Lung microvascular endothelial cell (primary cell): ENCODE measurements around the gene CGREF1. TPM values are rescaled to one million over a fixed set of nuclear protein-coding genes. Genes with fewer than 3 reads are reported as not detected.

Source experiments
- DNase-seq, 2 donors: peaks; one replicate each; pipeline versions ENCODE4 v3.0.0 to v3.0.0-alpha.2; 2010; ENCODE audit warnings: low read depth in 2 of 2
- total RNA-seq: library from RNA; depleted of rRNA; stranded (reverse); fragments of >200 nt; gene quantifications from 2 replicates; pipeline ENCODE4 v1.2.1, GENCODE V29; 2014

The CGREF1 gene
- total RNA-seq, 1 donor from 2014 or later: 2.0 TPM

DNA sequence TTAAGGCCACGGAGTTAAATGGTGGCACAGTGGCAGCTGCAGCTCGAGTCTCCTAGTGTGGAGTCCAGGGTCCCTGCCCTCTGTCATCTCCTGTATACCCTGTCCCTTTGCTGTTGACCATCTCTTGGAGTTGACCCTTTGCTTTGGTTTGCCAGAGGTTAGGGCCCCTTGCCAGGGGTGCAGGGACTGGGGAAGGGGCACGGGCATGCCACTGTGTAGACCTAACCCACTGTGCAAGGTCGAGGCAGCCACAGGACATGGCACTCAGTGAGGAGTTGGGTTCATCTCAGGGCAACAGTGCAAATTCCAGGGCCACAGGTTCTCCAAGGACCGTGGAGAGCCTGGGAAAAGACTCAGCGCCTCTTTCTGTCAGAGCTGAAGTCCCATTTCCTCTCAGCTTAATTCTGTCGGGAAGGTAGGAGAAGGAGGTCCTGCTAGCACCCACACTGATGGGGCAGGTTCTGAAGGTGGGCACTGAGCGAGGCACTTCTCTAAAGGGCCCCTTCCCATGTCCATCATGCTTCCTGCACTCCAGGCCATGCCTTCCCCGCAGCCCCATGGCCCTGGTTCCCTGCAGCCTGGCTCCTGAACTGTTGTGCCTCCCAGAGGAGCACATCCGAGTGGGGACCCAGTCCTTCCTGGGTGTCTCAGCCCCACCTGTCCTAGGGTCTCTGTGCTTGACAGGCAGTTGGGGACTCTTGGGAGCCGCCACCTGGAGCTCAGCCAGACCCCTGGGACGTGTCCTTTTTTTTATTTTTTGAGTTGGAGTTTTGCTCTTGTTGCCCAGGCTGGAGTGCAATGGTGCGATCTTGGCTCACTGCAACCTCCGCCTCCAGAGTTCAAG is 29.6 kb downstream of the CGREF1 start:
- no peak for DNase-seq

DNA sequence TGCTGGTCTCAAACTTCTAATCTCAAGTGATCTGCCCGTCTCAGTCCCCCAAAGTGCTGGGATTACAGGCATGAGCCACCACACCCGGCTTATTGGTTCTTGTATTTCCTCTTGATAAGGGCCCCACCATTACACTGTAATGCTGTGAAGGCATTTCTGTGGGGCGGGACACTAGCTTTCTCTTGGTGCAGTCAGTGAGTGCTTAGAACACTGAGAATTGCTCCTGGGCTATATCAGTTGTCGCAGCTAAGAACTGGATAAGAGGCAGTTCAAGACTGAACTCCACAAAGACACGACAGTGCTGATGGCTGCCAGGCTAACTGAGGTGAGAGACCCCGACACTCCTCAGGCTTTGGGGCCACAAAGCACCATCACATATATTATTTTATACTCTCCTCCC is 30.3 kb downstream of the CGREF1 start:
- DNase-seq: no peak

GRCh38 chr2:27087823-27088410 is 31.0 kb downstream of the CGREF1 start:
- DNase-seq: no peak

GRCh38 chr2:27086724-27087593 is 32.0 kb downstream of the CGREF1 start, which contains the start of gene KHK:
TSS of gene KHK (plus strand) at chr2:27086772. CDS start at chr2:27087260, 488 bp downstream.
- DNase-seq: peak in 1 of 2 donors; percentile 31

GRCh38 chr2:27086090-27086723 is 32.7 kb downstream of the CGREF1 start:
- DNase-seq: peak; percentile 92 to 95

- peak; percentile 78 to 87 for DNase-seq
Observed at GRCh38 chr2:27085673-27086089, 33.2 kb downstream of the CGREF1 start.

- DNase-seq: no peak
Observed at GRCh38 chr2:27085062-27085672, 33.8 kb downstream of the CGREF1 start.

- no peak for DNase-seq
Observed at GRCh38 chr2:27084297-27085061, 34.4 kb downstream of the CGREF1 start.

GRCh38 chr2:27083410-27084296 is 35.3 kb downstream of the CGREF1 start:
- no peak for DNase-seq

- DNase-seq: no peak
Observed at GRCh38 chr2:27082773-27083409, 36.0 kb downstream of the CGREF1 start.

DNA sequence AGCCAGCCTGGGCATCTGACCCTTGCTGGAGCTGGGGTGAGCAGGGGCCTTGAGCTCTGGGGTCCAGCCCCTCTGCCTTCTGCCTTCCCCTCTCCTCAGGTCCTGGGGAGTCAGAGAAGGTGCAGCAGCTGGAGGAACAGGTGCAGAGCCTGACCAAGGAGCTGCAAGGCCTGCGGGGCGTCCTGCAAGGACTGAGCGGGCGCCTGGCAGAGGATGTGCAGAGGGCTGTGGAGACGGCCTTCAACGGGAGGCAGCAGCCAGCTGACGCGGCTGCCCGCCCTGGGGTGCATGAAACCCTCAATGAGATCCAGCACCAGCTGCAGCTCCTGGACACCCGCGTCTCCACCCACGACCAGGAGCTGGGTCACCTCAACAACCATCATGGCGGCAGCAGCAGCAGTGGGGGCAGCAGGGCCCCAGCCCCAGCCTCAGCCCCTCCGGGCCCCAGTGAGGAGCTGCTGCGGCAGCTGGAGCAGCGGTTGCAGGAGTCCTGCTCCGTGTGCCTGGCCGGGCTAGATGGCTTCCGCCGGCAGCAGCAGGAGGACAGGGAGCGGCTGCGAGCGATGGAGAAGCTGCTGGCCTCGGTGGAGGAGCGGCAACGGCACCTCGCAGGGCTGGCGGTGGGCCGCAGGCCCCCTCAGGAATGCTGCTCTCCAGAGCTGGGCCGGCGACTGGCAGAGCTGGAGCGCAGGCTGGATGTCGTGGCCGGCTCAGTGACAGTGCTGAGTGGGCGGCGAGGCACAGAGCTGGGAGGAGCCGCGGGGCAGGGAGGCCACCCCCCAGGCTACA is 36.8 kb downstream of the CGREF1 start:
- DNase-seq: no peak

- DNase-seq: no peak
Observed at GRCh38 chr2:27080603-27080936, 38.4 kb downstream of the CGREF1 start.

- no peak for DNase-seq
Observed at GRCh38 chr2:27080140-27080469, 38.8 kb downstream of the CGREF1 start.

DNA sequence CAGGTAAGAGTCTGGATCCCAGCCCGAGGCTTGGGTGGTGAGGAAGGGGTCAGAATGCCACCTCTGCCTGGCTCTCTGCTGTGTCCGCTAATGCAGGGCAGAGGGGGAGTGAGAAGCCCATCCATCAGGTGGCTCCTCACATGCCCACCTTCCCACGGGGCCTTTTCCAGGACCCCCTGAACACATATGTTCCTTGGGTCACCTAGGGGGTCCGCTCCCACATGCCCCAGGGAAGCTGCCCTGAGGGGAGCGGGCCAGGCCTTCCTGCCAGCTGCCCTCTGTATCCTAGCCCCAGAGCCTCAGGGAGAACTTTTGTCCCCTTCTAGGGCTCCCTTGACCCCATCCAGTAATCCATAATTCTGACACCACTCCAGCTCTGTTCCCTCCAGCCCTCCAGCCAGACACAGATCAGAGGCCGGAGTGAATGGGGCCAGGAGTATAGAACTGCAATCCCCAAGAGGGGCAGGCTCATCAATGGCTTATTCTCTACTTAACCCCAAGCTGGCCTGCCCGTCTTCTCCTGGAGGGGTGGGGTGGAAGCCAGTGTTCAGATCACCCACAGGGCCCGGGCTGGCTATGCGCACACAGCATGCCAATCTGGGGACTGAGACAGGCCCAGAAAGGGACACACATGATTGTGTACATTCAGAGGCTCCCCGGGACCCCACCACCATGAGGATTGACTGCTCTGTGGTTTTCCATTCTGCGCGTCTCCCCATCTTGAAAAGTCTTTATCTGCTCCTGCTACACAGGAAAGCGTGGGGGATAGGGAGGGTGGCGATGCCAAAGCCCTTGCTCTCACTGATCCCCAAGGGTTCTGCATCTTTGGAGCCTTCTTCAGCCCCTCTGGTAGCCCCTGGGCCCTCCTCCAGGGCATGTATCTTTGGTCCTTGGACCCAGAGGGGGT is 39.4 kb downstream of the CGREF1 start:
- no peak for DNase-seq

GRCh38 chr2:27078267-27079194 is 40.4 kb downstream of the CGREF1 start, which contains the start of gene EMILIN1:
TSS of gene EMILIN1 (plus strand) at chr2:27078615. CDS start at chr2:27079066, 451 bp downstream.
- peak; percentile 43 to 65 for DNase-seq

GRCh38 chr2:27077231-27077630 is 41.7 kb downstream of the CGREF1 start:
- no peak for DNase-seq
